IPS-NIHi7 (cell line): ENCODE measurements around the gene PNMA1.

Experiments
- DNase-seq: peaks from one replicate; pipeline ENCODE4 v3.0.0; 2012; ENCODE audit warnings: mixed read lengths; ENCODE audit errors: extremely low spot score

Gene PNMA1

GRCh38 chr14:73750531-73750901 is 36.3 kb upstream of the PNMA1 start:
- DNase-seq = no peak

GRCh38 chr14:73749706-73750530 is 35.7 kb upstream of the PNMA1 start:
- DNase-seq = no peak

GRCh38 chr14:73748858-73749357 is 34.7 kb upstream of the PNMA1 start:
- DNase-seq = no peak

DNA sequence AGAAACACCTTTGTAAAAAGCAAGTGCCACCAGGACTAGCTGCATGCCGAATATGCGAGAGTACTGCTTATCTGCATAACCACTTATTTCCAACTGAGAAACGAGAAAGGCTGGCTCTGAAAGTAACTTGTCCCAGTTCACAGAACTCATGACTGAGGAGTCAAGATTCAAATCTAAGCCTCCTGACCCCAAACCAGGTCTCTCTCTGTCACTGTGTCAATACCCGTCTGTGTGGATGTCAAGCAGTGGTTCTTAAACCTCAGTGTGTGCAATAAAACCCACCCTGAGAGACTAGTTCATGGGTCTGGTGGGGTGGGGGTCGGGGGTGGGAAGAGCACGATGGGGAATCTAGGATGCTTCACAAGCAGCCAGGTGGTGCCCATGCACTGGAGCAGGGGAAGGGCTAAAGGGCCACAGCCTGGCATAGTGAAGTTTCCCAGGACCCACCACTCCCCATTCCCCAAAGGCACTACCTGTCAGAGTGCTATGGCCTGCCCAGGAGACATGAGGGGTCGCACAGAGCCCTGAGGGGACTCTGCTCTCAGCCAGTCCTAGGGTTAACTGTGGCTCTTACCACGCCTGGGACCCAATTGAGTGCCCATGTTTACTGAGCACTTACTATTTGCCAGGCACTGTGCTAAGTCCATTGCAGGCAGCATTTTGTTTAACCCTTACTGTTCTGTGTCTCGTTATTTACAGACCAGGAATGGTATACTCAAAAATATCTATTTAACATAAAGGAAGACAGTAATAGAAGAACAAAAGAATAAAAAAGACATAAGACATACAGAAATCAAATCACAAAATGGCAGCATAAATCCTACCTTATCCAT is 33.4 kb upstream of the PNMA1 start:
- DNase-seq = no peak

DNA sequence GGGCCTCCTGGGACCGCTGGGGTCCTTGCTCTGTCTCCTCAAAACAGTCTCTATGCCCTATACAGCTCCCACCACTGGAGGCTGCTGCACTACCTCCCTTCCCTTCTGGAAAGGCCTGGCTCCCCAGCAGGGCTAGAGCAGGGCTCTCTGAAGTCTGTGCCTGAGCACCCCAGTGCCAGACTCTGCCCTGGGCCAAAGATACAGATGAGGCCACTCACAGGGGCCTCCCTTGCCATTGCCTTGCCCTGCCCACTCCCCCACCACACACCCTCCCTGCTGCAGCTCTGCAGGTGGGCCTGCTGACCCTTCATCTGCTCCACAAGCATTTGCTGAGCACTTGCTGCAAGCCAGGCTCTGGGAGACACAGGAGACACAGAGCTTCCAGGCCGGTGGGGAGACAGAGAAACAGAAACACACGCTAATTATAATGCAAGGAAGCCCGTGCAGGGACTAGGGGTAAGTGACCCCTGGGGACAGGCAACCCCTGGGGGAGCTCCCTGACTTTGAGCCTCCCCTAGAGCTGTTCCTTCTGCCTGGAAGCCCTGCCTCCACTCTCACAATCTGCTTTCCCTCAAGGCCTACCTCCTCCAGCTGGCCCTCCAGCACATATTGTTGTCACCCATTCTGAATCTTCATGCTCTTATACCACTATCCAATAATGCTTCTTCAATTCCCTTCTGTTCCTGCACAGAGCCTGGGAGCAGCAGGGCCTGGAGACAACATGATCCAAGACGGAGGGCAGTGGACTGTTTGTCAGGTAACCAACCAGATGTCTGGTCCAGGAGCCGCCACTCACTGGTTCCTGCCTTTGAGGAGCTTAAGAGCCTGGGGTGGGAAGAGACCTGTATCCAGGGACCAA is 32.6 kb upstream of the PNMA1 start:
- no peak for DNase-seq

- no peak for DNase-seq
These were observed 31.7 kb upstream of the PNMA1 start for GRCh38 chr14:73745571-73746519.

- DNase-seq = no peak
These were observed 30.8 kb upstream of the PNMA1 start for GRCh38 chr14:73744874-73745529.

GRCh38 chr14:73744175-73744867 is 30.1 kb upstream of the PNMA1 start:
- DNase-seq = no peak

- DNase-seq = no peak
These were observed 29.3 kb upstream of the PNMA1 start for GRCh38 chr14:73743431-73743931.

GRCh38 chr14:73742520-73743238 is 28.5 kb upstream of the PNMA1 start:
- DNase-seq = no peak

DNA sequence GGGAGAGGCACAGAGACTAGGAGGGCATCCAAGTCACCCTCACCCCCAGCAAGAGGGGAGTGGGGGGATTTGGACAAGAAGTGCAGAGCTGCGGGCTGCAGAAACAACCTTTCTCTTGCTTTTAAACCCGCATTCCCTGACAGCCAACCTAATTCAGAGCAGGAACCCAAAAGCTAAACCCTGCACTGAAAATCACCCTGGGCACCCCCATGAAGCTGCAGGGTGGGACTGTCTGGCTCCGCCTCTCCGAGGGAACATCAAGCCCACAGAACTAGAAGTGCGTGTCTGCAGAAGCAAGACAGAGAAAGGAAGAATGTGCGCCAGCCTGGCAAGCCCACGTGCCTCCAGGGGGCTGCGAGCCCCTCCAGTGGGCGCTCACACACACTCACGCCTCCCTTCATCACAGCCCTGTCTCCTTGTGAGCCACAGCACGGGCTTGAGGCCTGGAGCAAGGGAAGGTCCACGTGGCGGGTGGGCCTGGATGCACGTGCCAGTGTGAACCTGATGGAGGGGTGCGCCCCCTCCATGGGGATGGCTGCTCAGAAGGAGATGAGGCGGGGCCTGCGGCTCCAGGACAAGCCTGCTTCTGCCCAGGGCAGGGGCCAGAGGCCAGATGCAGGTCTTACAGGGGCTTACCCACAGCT is 27.8 kb upstream of the PNMA1 start:
- no peak for DNase-seq

GRCh38 chr14:73741386-73741875 is 27.2 kb upstream of the PNMA1 start:
- DNase-seq = peak; percentile 86

GRCh38 chr14:73740618-73741326 is 26.6 kb upstream of the PNMA1 start:
- no peak for DNase-seq

GRCh38 chr14:73739899-73740617 is 25.9 kb upstream of the PNMA1 start:
- DNase-seq = no peak

DNA sequence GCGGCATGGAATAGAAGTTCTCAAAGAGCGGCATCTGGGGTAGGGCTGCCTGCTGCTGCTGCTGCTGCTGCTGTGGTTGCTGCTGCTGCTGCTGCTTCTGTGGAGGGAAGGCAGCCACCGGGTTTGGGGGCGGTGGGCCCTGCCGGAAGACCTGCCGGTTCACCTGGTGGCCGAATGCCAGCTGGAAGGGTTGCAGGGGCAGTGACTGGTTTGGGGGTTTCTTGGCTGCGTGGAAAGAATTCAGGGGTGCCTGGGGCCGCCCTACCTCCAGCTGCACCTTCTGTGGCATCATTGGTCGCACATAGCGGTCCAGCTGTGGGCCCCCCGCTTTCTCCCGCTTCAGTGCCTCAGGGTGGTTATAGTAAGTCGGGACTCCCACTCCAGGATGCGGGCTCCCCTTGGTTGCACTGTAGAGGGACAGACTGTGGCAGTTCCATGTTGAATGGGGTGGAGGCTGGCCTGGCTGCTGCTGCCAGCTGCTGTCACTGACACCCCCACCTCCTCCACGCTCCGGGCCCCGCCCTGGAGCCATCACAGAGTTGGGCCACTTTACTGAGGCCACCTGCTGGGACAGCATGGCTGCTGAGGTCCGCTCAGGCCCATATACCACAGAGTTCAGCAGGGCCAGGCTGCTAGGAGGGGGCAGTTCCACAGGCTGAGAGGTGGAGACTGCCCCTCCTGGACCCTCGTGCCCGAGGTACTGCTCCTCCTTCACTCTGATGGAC is 25.2 kb upstream of the PNMA1 start:
- no peak for DNase-seq
